Measurements from ENCODE around the gene ZNF83. TPM values are rescaled to one million over a fixed set of nuclear protein-coding genes. Genes with fewer than 3 reads are reported as not detected.

Gene ZNF83
- total RNA-seq, 1 donor from 2014 or later: 43.7 TPM

- intact Hi-C loops (cut with DNase I): no loop called here
- Histone ChIP-seq H3K36me3 (peaks cover 19% of the 10 kb centered on the region), H3K27ac (no peak overlapping the region), H3K4me3 (no peak overlapping the region), H3K27me3 (no peaks in the 10 kb centered on the region), H3K9me3 (no peaks in the 10 kb centered on the region), H3K4me1 (no peaks in the 10 kb centered on the region)
- ATAC-seq: no peak
- TF ChIP-seq, protein P1, sequence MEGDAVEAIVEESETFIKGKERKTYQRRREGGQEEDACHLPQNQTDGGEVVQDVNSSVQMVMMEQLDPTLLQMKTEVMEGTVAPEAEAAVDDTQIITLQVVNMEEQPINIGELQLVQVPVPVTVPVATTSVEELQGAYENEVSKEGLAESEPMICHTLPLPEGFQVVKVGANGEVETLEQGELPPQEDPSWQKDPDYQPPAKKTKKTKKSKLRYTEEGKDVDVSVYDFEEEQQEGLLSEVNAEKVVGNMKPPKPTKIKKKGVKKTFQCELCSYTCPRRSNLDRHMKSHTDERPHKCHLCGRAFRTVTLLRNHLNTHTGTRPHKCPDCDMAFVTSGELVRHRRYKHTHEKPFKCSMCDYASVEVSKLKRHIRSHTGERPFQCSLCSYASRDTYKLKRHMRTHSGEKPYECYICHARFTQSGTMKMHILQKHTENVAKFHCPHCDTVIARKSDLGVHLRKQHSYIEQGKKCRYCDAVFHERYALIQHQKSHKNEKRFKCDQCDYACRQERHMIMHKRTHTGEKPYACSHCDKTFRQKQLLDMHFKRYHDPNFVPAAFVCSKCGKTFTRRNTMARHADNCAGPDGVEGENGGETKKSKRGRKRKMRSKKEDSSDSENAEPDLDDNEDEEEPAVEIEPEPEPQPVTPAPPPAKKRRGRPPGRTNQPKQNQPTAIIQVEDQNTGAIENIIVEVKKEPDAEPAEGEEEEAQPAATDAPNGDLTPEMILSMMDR (IDR thresholded peaks at IDR 0.05): no peak
- no peak for DNase-seq
Observed at GRCh38 chr19:52658595-52658994, 20.4 kb upstream of the ZNF83 start.

- intact Hi-C loops (cut with DNase I): no loop called here
- H3K4me1 ChIP-seq: no peaks in the 10 kb centered on the region
- TF ChIP-seq, protein P1 (IDR thresholded peaks at IDR 0.05): no peak
- H3K27me3 ChIP-seq: no peaks in the 10 kb centered on the region
- DNase-seq (no peak), ATAC-seq (no peak)
- H3K9me3 ChIP-seq: no peaks in the 10 kb centered on the region
- no peak overlapping the region for H3K4me3 ChIP-seq
- no peak overlapping the region for H3K27ac ChIP-seq
- H3K36me3 ChIP-seq: peaks cover 36% of the 10 kb centered on the region
Observed at GRCh38 chr19:52653161-52653560, 15.0 kb upstream of the ZNF83 start.

DNA sequence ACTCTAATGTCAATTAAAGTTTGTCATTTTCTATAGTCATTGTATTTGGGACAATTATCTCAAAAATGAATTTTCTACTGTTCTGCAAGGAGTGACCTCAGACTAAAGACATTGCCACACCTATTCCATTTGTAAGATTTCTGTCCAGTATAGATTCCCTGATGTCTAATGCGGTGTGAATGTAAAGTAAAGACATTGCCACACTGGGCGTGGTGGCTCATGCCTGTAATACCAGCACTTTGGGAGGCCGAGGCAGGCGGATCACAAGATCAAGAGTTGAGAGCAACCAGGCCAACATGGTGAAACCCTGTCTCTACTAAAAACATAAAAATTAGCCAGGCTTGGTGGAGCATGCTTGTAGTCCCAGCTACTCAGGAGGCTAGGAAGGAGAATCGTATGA, 13.8 kb upstream of the ZNF83 start:
- Histone ChIP-seq H3K4me1 (no peaks in the 10 kb centered on the region), H3K27me3 (no peaks in the 10 kb centered on the region), H3K9me3 (peaks cover 5% of the 10 kb centered on the region), H3K4me3 (no peak overlapping the region), H3K27ac (no peak overlapping the region), H3K36me3 (peaks cover 34% of the 10 kb centered on the region)
- ATAC-seq (no peak), DNase-seq (no peak)
- intact Hi-C loops (cut with DNase I): no loop called here
- TF ChIP-seq, protein P1 (IDR thresholded peaks at IDR 0.05): no peak

GRCh38 chr19:52648336-52649016, 10.3 kb upstream of the ZNF83 start:
- intact Hi-C loops (cut with DNase I): no loop called here
- H3K27me3 ChIP-seq: no peaks in the 10 kb centered on the region
- peaks cover 16% of the 10 kb centered on the region for H3K36me3 ChIP-seq
- H3K4me3 ChIP-seq: no peak overlapping the region
- ATAC-seq (no peak), DNase-seq (no peak)
- H3K4me1 ChIP-seq: no peaks in the 10 kb centered on the region
- no peak overlapping the region for H3K27ac ChIP-seq
- peaks cover 7% of the 10 kb centered on the region for H3K9me3 ChIP-seq
- TF ChIP-seq, protein P1 (IDR thresholded peaks at IDR 0.05): no peak

- no peaks in the 10 kb centered on the region for H3K27me3 ChIP-seq
- DNase-seq (no peak), ATAC-seq (no peak)
- intact Hi-C loops (cut with DNase I): no loop called here
- H3K4me1 ChIP-seq: no peaks in the 10 kb centered on the region
- H3K9me3 ChIP-seq: peaks cover 7% of the 10 kb centered on the region
- H3K36me3 ChIP-seq: no peaks in the 10 kb centered on the region
- no peak overlapping the region for H3K27ac ChIP-seq
- TF ChIP-seq, protein P1 (IDR thresholded peaks at IDR 0.05): no peak
- H3K4me3 ChIP-seq: no peak overlapping the region
Observed at GRCh38 chr19:52646571-52647217, 8.5 kb upstream of the ZNF83 start.

Measured in upper lobe of right lung (tissue), 1 donor.